Measurements from ENCODE around the gene BPTF.

- TF ChIP-seq ZBTB7A (CRISPR knock-in tag; IDR thresholded peaks at IDR 0.05) (no peak), CTCF (CRISPR knock-in tag; IDR thresholded peaks at IDR 0.05) (no peak), SETDB1 (CRISPR knock-in tag; IDR thresholded peaks at IDR 0.05; ENCODE audit: borderline replicate concordance) (no peak), FOXK1 (CRISPR knock-in tag; IDR thresholded peaks at IDR 0.05; ENCODE audit: borderline replicate concordance, low read depth) (no peak), REPIN1 (CRISPR knock-in tag; IDR thresholded peaks at IDR 0.05; ENCODE audit: borderline replicate concordance, low read depth) (no peak), YY1 (IDR thresholded peaks at IDR 0.05; ENCODE audit: insufficient read depth, insufficient replicate concordance, low read depth, low read length) (no peak), TEAD2 (CRISPR knock-in tag; IDR thresholded peaks at IDR 0.05) (no peak), MAF1 (CRISPR knock-in tag; IDR thresholded peaks at IDR 0.05; ENCODE audit: borderline replicate concordance) (no peak), NONO (IDR thresholded peaks at IDR 0.05) (no peak), NONO (CRISPR knock-in tag; conservative IDR thresholded peaks at IDR 0.05) (no peak), THAP11 (CRISPR knock-in tag; IDR thresholded peaks at IDR 0.05) (no peak), ELF3 (CRISPR knock-in tag; IDR thresholded peaks at IDR 0.05) (no peak), GABPA (IDR thresholded peaks at IDR 0.05; ENCODE audit: low read depth, low read length) (no peak), GABPA (CRISPR knock-in tag; IDR thresholded peaks at IDR 0.05; ENCODE audit: low read depth) (no peak)
These were observed 25.8 kb downstream of the BPTF start for GRCh38 chr17:67850991-67851631.

All from HepG2 (cell line).